Measurements from ENCODE around the gene EZH1.

DNA sequence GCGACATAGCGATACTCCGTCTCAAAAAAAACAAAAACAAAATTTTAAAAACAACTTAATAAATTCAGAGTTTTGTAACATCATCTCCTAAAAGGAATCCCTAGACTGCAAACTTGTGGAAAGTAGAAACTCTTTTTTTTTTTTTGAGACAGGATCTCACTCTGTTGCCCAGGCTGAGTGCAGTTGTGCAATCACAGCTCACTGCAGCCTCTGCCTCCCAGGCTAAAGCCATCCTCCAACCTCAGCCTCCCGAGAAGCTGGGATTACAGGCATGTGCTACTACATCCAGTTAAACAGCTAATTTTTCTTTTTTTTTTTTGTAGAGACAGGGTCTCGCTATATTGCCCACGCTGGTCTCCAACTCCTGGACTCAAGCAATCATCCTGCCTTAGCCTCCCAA is 19.7 kb downstream of the EZH1 start:
- TF ChIP-seq ARNT (IDR thresholded peaks at IDR 0.05) (no peak), FOXA1 (IDR thresholded peaks at IDR 0.05) (no peak)

Data from HEK293T (cell line).